Measurements from ENCODE around the gene PER2. TPM values are rescaled to one million over a fixed set of nuclear protein-coding genes. Genes with fewer than 3 reads are reported as not detected.
A peak's percentile ranks its signal among the peaks of the same experiment; 100 is the strongest.

Gene PER2
- total RNA-seq, 1 donor from 2014 or later, result 29.8 TPM

DNA sequence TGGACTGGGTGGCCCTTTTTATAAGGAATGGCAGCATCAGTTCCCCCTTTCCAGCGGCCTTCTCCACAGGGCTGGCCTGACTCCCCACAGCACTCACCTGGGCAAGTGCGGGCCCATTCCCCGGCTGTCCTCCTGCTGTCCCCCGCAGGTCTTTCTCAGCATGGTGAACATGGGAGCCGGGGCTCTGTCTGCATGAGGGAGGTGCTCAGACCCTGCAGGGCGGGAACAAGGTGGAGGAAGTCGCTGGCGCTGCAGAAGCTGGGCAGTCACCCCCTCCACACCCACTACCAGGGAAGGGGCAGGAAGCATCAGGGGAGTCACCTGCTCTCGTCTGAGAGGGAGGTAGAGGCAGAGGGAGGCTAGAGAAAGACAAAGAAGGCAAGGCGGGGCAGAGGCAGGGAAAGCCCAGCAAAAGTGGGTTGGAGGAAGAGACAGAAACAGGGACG, 60.8 kb downstream of the PER2 start:
- no peak for DNase-seq (ENCODE audit: low spot score)

DNA sequence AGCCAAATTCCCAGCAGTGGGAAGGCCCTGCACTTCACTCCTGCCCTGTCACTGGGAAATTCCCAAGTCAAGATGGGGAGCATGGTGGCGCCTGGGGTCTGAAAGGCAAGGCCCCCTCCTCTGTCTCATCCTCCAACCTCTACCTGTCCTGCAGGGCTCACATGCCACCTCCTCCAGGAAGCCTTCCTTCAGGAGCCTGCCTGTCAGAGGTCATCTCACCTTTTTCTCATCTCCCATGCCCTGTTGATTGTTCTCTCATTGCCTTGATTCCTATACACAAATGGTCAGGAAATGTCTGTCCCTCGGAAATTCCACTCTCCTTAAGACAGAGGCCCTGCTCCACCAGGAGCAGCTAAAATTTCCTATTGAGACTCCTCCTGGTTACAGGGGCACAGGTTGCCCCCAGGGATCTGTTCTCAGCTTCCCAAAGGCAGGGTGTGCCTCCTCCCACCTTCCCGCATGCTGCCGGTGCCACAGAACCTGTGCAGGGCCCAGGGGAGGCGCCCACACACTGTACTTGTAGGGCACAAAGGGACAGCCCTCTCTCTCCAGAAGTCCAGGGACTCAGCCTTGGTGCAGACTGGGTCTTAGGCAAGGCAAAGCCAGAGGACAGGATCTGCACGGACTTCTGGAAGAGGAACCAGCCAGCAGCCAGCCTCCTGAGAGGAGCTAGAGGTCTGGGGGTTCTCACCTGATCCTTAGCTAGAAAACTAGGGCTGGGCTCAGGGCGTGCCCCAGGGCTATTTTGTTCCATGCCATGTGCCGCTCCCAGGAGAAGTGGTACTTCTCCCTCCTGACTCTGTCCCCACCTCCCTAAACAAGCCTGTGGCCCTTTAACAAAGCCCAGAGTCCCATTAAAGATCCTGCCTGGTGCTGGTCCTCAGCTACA, 61.5 kb downstream of the PER2 start:
- no peak for DNase-seq (ENCODE audit: low spot score)

DNA sequence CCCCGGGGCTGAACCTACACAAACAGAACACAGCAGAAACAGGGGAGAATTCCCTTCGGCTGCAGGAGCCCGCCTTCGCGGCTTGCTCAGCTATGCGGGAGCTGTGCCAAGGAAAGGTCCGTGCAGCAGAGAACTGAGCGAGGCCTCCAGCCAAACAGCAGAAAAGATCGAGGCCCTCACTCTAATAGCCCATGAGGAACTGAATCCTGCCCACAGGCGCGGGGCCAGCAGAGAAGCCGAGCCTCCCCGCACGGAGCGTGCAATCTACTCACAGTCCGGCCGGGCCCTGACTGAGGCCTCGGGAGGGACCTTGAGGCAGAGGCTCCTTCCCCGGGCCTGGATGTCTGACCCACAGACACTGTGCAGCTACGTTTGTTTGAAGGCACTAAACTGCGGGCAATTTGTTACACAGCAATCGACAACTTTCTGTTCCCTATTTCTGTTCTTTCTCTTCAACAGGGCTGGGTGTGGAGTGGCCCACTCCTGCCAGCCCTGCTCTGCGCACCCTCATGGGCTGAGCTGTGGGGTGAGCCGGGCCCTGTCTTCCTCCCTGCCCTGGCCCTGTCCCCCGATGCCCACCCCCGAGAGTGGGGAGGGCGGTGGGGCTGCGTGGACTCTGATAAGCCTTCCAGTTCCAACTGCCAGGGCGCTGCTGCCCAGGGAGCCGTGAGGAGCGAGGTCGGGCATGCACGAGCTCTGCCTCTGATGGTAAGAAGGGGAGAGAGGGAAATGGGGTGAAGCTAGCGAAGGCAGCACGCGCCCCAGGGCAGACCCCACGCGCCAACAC, 62.3 kb downstream of the PER2 start:
- no peak for DNase-seq (ENCODE audit: low spot score)

DNA sequence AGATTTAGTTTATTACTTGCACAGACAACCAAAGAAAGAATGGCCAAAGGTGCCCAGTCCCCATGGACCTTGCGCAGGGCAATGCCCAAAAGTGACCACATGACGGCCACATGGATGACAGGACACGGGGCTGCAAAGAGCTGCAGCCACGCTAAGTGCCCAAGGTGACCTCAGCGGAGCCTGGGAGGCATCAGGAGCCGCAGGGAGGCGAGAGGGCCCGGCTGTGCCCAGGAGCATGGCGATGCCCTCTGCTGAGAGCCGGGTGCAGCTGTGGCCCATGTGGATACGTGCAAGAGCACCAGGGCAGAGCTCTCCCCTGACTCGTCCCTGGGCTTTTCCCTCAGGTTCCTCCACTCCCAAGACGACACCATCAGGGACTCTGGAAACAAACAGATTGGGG, 63.3 kb downstream of the PER2 start:
- no peak for DNase-seq (ENCODE audit: low spot score)

DNA sequence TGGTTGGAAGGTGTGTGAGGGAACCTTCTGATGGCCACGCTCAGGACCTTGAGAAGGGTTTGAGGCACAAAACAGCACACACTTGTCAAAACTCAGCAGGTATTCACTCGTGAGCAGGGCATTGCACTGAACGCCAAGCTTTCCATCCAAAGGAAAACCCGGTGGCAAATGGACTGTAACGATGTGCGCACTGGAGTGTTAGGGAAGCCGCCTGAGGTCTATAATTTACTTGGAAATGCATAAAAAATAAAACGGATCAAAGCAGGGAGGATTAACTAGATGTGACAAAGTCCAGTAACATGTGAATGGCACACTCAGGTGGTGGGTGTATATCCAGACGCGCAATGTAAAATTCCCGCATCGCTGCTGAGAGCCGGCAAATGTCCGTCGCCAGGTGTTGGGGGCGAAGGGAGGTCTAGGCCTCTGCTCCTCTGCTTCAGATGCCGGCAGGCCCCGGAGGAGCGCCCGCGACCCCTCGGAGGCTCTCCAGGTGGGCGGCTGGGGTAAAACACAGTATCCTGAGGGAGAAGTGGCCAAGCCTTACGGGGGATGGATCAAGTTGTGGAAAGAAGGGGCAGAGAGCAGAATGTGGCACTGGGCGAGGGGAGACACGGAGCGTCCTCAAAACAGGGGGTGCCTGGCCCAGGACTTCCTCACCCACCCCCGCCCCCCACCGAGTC, 63.9 kb downstream of the PER2 start:
- DNase-seq (ENCODE audit: low spot score), result no peak

DNA sequence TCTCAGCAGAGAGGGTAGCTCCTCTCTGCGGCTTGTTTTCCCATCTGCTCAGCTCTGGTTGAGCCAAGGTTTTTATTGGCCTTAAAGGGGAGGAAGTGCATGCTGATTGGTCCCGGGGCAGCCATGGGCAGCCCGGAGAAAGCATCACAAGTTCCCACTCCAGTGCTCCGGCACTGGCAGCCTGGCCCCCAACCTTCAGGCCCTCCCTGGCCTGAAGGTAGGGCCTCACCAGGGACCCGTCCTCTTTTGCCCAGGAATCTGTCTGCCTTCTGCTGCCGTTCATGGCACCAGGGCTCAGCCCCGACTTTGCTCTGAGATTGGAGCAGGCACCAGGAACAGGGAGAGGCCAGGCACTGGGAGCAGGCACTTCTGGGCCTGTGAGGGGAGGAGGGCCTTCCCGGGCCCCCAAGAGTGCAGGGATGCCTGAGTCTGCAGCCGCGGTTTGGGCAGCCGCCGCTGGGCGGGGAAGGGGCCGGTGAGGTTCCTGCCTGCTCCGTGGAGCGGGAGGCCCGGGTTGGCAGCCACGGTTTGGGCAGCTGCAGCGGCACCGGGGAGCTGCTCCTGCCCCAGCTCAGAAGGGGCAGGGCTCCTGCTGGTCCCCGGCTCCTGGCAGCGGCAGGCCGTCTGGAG, 67.4 kb downstream of the PER2 start:
- DNase-seq (ENCODE audit: low spot score), result no peak

DNA sequence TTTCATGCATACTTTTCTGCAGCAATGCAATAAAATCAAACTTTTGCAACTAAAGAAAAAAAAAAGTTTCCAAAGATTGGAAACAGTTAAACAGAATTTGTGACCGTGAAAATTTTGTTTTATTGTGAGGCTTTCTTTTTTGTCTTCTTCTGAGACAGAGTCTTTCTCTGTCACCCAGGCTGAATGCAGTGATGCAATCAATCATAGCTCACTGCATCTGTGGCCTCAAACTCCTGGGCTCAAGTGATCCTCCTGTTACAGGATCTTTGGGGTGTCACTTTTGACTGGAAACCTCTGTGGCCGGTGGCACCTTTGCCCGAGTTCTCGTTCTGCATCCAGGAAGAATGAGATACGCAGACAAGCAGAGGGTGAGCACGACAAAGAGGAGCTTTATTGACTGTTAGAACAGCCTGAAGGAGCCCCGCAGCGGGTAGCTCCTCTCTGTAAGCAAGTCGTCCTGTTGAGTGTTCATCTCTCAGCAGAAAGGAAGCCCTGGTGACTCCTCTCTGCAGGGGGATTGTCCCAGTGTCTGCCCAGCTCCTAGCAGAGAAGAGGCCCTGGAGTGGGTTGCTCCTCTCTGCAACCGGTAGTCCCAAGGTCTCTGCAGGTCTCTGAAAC, 68.0 kb downstream of the PER2 start:
- DNase-seq (ENCODE audit: low spot score), result no peak

DNA sequence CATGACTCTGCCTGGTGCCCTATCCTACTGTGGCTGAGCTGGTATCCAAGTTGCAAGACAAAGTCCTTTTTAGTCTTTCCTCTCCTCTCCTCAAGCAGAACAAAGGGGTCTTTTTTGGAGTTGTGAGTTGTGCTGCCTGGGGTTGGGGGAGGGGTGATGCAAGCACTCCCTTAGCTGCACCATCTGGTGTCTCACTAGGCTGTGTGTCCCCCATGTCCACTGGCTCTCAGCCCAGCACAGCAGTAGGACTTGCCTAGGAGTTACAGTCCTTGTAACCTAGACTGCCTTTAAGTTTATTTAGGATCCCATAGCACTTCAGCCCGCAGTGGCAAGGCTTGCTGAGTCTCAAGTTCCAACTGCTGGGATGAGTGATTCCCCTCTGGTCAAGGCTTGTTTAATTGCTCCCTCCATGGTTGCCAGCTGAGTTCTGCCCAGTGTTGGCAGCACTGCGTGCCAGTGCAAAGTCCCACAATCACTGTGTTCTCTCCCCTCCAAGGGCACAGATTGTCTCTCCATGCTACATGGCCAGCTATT, 71.7 kb downstream of the PER2 start:
- no peak for DNase-seq (ENCODE audit: low spot score)

DNA sequence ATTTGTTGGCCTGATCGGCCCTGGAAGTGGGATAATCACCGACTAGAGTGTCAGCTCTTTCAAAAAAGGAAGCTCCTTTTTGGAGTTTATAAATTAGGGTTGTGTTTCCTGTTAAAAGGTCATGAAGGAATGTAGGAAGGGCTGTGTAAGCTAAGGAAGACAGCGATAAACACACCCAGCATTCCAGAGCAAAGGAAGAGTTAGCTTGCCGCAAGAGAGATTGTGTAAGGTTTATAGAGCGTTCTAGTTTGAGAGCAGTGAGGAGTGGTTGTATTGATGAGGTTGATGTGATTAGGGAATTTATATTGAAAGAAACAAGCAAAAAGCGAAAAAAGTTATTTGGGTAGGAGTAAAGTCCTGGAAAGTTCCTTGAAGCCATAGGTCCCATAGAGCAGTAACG, 81.4 kb downstream of the PER2 start:
- no peak for DNase-seq (ENCODE audit: low spot score)

DNA sequence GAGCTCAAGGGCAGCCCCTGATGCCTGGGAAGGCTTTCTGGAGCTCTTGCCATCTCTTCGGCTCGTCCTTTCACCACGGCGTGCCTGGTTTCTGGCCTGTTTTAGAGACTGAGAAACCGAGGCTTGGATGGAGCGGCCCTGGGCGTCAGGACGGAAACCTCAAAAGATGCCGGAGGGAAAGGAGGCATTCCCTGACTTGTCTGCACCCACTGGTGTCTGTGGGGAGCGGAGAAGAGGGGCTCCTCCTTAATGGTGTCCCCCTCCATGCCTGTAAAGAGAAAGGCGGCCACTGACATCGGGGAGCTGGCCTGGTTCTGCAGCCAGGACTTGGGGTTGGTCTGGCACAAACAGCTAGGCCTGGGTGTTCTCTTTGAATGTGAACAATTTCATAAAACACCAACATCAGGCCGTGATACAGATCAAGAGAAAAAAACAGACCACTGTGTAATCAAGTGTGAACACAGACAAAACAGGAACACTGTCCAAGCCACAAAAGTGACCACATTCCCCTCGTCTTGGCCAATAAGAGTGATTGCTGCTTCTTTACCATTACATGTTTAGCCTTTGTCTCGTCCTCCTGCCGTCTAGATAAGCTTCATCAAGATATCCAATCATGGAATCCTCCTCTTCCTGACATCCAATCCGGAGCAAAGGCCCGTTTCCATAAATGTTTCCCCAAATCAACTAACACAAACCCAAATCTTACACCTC, 84.3 kb downstream of the PER2 start:
- no peak for DNase-seq (ENCODE audit: low spot score)

DNA sequence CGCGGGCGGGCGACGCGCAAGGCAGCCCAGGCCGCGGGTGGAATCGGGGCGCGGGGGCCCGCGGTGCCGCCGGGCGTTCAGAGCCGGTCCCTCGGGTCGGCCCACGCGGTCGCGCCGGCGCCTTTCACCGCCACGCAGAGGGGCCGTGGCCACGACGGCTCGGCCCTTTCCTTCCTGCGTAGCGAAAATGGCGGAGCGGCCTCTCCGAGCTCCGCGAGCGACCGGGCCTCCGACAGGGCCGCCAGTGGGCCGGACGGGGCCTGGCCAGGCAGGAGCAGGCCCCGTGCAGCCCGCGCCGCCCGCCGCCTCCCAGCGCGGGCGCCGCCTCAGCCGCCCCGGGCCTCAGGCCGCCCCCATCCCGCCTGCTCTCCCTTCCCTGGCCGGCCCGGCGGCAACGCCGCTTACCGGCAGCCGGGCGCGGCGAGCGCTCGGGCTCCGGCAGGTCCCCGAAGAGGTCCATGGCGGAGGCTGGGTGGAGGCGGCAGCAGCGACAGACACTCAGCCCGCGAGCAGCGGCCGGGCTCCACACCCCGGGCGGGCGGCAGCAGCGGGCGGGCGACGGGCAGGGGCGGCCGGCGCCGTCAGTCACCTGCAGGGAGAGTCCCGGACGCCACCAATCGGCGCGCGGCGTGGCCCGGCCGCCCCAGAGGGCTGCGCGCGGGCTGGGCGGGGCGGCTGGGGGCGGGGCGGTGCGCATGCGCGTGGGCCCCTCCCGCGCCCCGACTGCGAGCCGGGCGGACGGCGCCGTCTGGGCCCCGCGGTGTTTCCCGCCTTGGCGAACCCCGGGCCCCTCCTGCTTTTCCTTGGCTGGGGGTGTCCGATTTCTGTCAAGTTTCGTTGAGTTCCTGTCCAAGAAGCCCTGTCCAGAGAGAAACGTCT, 85.1 kb downstream of the PER2 start, which contains the start of gene ILKAP:
TSS of gene ILKAP (minus strand) at position 602 of the 879 bp plus-strand sequence. CDS start at position 460, 142 bp downstream.
- DNase-seq (ENCODE audit: low spot score), result peak; percentile 88

DNA sequence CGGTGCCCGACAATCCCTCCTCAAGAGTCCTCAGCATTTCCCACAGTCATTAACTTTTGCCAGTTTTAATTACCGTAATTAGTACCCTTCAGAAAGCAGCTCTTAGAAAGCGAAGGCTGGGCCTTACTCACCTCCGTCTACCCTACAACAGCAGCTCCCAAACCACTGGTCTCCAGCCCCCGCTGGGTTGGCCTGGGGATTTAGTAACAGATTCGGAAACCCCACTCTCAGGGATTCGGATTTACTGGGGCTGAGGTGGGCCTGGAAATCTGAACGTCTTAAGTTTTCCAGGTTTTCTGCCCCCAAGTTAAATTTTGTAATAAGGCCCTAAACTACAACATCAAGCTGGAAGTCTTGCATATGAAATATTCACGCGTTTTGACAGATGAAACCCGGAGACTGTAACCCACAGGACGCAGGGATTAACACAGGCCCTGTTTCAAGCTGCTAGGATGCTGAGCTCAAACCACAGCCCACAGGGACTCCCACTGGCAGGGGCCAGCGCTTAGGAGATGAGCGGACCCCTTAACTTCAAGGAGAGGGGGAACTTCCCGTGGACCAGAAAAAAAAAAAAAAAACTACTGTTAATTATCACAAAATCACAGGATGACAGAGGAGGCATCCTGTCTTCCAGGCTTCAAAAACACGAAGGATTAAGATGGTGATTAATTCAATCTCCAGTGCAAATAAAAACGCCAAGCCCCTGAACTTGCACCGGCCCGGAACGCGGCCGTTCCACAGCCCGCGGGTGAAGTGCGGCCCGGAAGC, 85.9 kb downstream of the PER2 start:
- no peak for DNase-seq (ENCODE audit: low spot score)

Other genes with a start within 250 kb of the PER2 start
- 29.1 TPM for gene SCLY, start 227.6 kb downstream of the PER2 start, total RNA-seq
- 0.49 TPM for gene ESPNL, start 188.3 kb downstream of the PER2 start, total RNA-seq
- 2.0 TPM for gene KLHL30, start 149.9 kb downstream of the PER2 start, total RNA-seq
- gene ERFE, start 129.6 kb downstream of the PER2 start, total RNA-seq, result 0.35 TPM
- gene ILKAP, start 84.9 kb downstream of the PER2 start, total RNA-seq, result 40.5 TPM
- gene HES6, start 48.6 kb downstream of the PER2 start, total RNA-seq, result 18.0 TPM
- gene TRAF3IP1, start 31.9 kb upstream of the PER2 start, total RNA-seq, result 25.6 TPM
- 24.9 TPM for gene ASB1, start 138.3 kb upstream of the PER2 start, total RNA-seq

Measured in mucosa of gallbladder (tissue), 1 donor.